Uterus (tissue), 4 donors: Measurements from ENCODE around the gene GPT2. TPM values are rescaled to one million over a fixed set of nuclear protein-coding genes. Genes with fewer than 3 reads are reported as not detected.

Experiments
- DNase-seq, 2 donors: peaks; one replicate each; pipeline ENCODE4 v3.0.0-alpha.2; 2019 to 2020
- H3K27ac ChIP-seq, 2 donors: fragments of 200-600 bp; sonication (generic); 1 replicate in 1 of 2; 2 replicates in 1 of 2; pipeline ENCODE4 v1.5.1; 2016 to 2018
- H3K27me3 ChIP-seq, 2 donors: fragments of 200-600 bp; sonication (generic); one replicate each; pipeline ENCODE4 v1.5.1; 2018 to 2019; ENCODE audit warnings: control low read depth in 1 of 2
- H3K36me3 ChIP-seq, 2 donors: fragments of 200-600 bp; sonication (generic); one replicate each; pipeline ENCODE4 v1.5.1; 2019; ENCODE audit warnings: control low read depth in 1 of 2
- H3K4me1 ChIP-seq, 2 donors: fragments of 200-600 bp; sonication (generic); one replicate each; pipeline ENCODE4 v1.5.1; 2018 to 2019; ENCODE audit warnings: control low read depth in 1 of 2
- H3K4me3 ChIP-seq, 2 donors: fragments of 200-600 bp; sonication (generic); 1 replicate in 1 of 2; 2 replicates in 1 of 2; pipeline ENCODE4 v1.5.1; 2018 to 2019; ENCODE audit warnings: mild to moderate bottlenecking in 1 of 2
- H3K9me3 ChIP-seq, 2 donors: fragments of 200-600 bp; sonication (generic); one replicate each; pipeline ENCODE4 v1.5.1; 2019; ENCODE audit warnings: control low read depth in 1 of 2
- POLR2A ChIP-seq, 2 donors: fragments of 450-650 bp; IDR thresholded peaks; one replicate each; pipeline ENCODE4 v1.6.1; 2016; ENCODE audit warnings: antibody characterized with exemption in 2 of 2, mild to moderate bottlenecking in 1 of 2, moderate library complexity in 1 of 2
- intact Hi-C: fragments of 100-400 bp; cut with DNase I; formaldehyde crosslinking; loops from one replicate; pipeline ENCODE4 v1.15.1; 2023; ENCODE audit warnings: low total_unique reads
- small RNA-seq: library from RNA; depleted of rRNA; stranded (forward); fragments of <200 nt; gene quantifications from one replicate; pipeline ENCODE3, GENCODE V24; 2016
- total RNA-seq, 4 donors: library from RNA; depleted of rRNA in 3 of 4; stranded (reverse); fragments of >200 nt in 3 of 4; gene quantifications; one replicate each; pipeline versions ENCODE4 v1.1.0 to v1.2.4, GENCODE V29; 2014 to 2023
- TF ChIP-seq, protein P1 (sequence below), 4 experiments: fragments of 200-600 bp in 2 of 4; fragments of 450-650 bp in 2 of 4; sonication (generic) in 2 of 4; IDR thresholded peaks; one replicate each; pipeline ENCODE4 v1.5.1; 2016 to 2019; ENCODE audit warnings: antibody characterized with exemption in 4 of 4, mild to moderate bottlenecking in 2 of 4, moderate library complexity in 1 of 4
- donor health status: DM: yes; HTN: yes; CAD: no.

The GPT2 gene
- total RNA-seq, 4 donors from 2014 or later = 1.5 to 11.0 (median 4.4) TPM; not detected in 1

DNA sequence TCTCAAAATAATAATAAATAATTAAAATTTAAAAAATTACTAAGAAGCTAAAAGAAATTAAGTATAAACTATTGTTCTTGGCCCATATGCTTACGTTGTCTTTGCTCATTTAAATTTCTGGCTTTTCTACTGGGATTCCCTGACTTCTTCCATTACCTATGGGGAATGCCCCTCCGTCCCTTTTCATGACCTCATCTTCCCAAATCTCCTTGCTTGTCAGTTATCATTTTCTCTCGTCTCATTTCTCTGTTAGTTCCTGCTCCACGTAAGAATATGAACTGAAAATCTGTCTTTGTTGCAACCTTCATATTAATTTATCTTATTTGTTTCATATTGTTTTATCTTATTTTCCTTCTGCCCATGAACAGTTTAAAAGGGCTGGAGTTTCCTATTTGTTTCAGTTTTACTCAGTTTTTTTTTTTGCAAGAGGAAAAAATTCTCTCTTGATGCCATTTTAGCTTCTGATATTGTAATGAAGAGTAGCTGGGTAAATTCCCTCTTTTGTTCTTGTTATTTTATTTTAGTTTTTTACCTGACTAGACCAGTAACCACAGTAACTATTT is 91.8 kb downstream of the GPT2 start:
- Histone ChIP-seq H3K36me3 (no peaks in the 10 kb centered on the region), H3K4me1 (no peaks in the 10 kb centered on the region), H3K27me3 (no peaks in the 10 kb centered on the region), H3K9me3 (no peaks in the 10 kb centered on the region), H3K27ac (no peak overlapping the region), H3K4me3 (no peak overlapping the region)
- DNase-seq = no peak
- intact Hi-C loops = no loop called here
- no peak for TF ChIP-seq POLR2A (IDR thresholded peaks at IDR 0.05)
- TF ChIP-seq, protein P1, sequence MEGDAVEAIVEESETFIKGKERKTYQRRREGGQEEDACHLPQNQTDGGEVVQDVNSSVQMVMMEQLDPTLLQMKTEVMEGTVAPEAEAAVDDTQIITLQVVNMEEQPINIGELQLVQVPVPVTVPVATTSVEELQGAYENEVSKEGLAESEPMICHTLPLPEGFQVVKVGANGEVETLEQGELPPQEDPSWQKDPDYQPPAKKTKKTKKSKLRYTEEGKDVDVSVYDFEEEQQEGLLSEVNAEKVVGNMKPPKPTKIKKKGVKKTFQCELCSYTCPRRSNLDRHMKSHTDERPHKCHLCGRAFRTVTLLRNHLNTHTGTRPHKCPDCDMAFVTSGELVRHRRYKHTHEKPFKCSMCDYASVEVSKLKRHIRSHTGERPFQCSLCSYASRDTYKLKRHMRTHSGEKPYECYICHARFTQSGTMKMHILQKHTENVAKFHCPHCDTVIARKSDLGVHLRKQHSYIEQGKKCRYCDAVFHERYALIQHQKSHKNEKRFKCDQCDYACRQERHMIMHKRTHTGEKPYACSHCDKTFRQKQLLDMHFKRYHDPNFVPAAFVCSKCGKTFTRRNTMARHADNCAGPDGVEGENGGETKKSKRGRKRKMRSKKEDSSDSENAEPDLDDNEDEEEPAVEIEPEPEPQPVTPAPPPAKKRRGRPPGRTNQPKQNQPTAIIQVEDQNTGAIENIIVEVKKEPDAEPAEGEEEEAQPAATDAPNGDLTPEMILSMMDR (IDR thresholded peaks at IDR 0.05) = no peak

DNA sequence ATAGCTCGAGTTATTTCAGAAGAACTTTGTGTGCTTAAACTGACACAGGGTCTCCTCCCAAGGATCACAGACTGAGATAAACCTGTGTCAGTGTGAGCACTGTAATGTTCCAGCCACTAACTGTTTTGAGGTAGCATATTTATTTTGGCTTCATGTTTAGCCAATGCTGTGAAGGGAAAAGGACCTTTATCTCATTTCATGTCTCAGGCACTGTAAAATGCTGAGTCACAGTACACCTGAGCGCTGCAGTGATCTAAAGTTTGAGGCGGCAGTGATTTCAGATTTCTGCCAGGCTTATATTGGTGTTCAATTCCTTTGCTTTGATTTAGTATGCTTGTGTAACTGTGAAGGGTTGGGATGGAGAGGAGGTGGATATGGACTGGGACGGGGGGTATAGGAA is 92.4 kb downstream of the GPT2 start:
- Histone ChIP-seq H3K27me3 (no peaks in the 10 kb centered on the region), H3K27ac (no peak overlapping the region), H3K4me1 (no peaks in the 10 kb centered on the region), H3K36me3 (no peaks in the 10 kb centered on the region), H3K9me3 (no peaks in the 10 kb centered on the region), H3K4me3 (no peak overlapping the region)
- no peak for TF ChIP-seq POLR2A (IDR thresholded peaks at IDR 0.05)
- TF ChIP-seq, protein P1 (IDR thresholded peaks at IDR 0.05) = no peak
- no peak for DNase-seq
- intact Hi-C loops = no loop called here

Small RNA genes within 50 kb of the gene (small RNA-seq; reads per million reads assigned to genes)
- gene AC007225.2 = not detected

Other genes with a start within 250 kb of the GPT2 start
- gene VPS35, start 195.2 kb upstream of the GPT2 start, total RNA-seq = 100 to 1,000 TPM in 1 of 4 donors, 10 to 100 TPM in 3; 23.1 to 183 (median 67.4) TPM
- 10 to 100 TPM in 1 of 4 donors, 1 to 10 TPM in 2, not detected in 1; 1.2 to 11.3 (median 1.3) TPM for gene ORC6, start 194.7 kb upstream of the GPT2 start, total RNA-seq
- gene MYLK3, start 136.0 kb upstream of the GPT2 start, total RNA-seq = 1 to 10 TPM in 1 of 4 donors, under 1 TPM in 2, not detected in 1; 0.51 to 4.8 (median 0.61) TPM
- 10 to 100 TPM in 1 of 4 donors, 1 to 10 TPM in 2, under 1 TPM in 1; under 0.01 to 20.1 (median 5.5) TPM for gene C16orf87, start 53.2 kb upstream of the GPT2 start, total RNA-seq
- gene DNAJA2, start 89.3 kb downstream of the GPT2 start, total RNA-seq = 10 to 100 TPM; 25.3 to 79.4 (median 40.1) TPM